Left hindlimb (tissue), 1 donor: ENCODE results near the gene CATSPERE.
A peak's percentile ranks its signal among the peaks of the same experiment; 100 is the strongest.
"Not testable (repeated sequence)": the region's sequence is repeated elsewhere in the genome, so short reads cannot be mapped to it uniquely, and the experiment has no call there.

Source experiments
- DNase-seq: peaks from one replicate; pipeline ENCODE4 v3.0.0-alpha.2; 2018

CATSPERE gene

DNA sequence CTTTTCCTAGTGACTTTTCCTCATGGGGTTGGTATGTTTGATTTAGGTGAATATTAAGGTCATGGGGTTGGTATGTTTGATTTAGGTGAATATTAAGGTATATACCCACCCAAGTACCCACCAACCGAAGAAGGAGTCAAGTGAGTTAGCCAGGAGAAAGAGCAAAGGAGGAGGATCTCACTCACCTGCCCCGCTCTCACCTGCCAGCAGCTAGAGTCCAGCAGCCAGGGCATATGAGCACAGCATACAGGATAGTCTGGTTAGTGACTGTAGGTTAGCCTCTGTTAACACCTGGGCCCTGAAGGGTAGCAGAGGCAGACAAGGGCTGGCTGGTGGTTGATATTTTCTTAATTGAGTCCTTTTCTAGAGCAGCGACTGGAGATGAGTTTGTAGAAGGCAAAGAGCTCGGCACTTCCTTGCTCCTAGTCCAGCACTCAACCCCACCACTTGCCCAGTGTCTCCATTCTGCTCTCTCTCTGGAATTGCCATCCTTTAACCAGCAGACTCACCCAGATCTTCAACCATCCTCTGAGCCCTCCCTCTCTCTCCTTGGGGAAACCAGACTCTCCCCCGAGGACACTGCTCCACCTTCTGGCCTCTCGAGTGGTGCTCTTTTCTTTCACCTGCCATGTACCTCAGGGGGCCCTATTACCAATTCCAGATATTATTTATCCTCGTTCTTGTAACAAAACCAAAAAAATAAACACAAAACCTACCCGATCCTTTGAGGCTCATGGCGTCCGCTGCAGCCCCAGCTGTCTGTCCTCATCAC, 175.6 kb downstream of the CATSPERE start:
- DNase-seq: no peak

DNA sequence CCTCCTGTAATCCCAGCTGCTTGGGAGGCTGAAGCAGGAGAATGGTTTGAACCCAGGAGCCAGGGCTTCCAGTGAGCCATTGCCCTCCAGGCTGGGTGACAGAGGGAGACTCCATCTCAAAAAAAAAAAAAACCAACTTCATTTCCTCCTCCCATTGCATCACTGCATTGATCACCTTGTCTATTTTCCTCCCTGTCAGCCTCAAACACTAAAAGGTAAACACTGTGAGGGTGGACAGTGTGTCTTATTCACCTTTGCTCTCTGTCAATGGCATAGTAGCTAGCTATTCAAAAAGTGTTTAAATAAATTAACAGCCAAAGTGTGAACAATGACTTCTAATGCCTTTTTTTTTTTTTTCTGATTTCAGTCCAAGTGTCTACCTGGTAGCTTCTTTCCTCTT, 178.5 kb downstream of the CATSPERE start:
- no peak for DNase-seq

DNA sequence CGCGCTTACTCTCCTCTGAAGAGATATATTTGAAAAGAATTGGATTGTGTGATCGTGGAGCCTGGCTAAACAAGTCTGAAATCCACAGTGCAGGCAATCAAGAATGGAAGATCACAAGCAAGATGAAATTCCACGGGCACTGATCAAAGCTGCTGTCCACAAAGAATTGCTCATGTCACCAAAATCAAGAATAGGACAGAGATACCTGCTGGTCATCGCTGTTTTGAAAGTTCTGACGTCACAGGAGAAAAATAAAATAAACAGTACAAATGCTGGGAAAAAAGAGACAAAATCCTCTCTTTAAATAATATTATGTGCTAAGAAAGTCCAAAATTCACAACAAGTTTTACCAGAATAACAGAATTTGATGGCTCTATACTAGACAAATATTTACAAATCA, 179.8 kb downstream of the CATSPERE start:
- DNase-seq: no peak

DNA sequence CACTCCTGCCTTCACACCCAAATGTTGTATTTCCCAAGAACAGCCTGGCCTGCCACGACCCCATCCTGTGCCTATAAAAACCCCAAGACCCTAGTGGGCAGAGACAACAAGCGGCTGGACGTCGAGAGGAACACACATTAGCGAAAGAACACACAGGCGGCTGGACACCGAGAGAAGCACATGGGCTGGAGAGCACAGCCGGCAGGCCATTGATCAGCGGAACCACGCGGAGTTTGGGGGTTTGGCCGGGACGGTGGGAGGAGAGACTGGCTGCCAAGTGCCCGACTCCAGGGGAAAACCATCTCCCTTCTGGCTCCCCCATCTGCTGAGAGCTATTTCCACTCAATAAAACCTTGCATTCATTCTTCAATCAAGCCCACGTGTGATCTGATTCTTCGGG, 181.5 kb downstream of the CATSPERE start:
- DNase-seq: no peak

DNA sequence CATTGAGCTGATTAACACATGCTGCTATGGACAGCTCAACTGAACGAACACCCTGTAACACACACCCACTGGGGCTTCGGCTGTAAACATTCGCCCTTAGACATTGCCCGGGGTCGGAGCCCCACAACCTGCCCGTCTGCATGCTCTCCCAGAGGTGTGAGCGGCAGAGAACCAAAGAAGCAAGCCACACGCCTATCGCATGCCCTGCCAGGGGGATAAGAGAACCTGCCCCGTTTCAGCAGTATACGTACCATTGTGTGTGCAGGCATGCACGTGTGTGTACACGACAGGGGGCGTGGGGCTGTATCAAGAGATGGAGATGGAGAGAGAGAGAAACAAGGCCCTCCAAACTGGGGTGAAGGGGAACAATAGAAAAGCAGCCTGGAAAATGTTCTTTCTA, 181.9 kb downstream of the CATSPERE start:
- DNase-seq: no peak

DNA sequence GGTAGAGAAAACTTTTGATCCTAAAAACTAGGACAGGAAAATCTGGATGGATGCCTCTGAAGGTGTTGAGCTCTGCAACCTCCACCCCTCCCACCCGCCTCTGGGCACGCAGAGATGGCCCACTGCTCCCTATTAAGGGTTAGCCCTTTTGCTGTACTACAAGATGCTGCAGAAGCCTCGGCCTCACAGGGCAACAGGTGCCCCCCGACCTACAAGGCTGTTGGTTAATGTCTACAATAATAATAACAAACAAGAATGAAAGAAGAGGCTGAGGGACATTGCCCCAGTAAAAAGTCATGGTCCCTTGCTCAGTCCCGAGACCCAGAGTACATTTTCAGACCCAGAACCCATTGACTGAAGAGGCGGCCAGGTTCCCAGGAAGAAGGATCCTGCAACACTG, 184.3 kb downstream of the CATSPERE start:
- no peak for DNase-seq

DNA sequence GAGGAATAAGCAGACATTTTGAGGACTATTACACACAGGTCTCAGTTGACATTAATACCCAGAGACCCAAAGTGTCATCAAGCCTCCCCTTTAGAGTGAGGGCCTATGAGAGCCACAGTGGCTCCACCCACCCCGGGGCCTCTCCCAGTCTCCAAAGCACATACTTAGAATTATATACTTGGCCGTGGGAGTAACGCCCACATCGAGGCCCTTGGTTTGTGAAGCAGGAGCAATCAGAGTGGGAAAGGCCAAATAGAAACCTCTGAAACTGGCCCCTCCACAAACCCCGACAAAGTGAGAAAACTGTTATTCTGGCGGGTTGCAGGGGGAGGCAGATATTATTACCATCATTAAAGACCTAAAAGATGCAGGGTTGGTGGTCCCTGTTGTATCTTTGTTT, 184.8 kb downstream of the CATSPERE start:
- no peak for DNase-seq

DNA sequence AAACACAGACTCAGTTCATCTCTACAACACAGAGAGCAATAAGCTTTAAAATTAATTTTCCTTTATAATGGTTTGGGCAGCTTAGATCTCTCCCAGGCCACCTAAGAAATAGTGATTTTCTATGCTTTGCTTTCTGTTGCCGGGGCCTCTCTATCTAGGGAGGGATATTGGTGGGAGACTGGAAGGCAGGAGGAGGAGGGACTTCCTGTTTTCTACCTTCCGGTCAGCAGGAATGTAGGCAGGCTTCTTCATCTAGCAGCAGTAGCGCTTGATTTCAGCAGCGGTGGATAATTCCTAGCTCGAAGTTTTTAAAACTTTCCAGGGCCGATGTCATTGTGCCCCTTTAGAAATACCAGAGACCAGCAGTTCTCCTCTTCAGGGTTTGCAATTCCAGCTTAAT, 186.7 kb downstream of the CATSPERE start:
- DNase-seq: no peak

DNA sequence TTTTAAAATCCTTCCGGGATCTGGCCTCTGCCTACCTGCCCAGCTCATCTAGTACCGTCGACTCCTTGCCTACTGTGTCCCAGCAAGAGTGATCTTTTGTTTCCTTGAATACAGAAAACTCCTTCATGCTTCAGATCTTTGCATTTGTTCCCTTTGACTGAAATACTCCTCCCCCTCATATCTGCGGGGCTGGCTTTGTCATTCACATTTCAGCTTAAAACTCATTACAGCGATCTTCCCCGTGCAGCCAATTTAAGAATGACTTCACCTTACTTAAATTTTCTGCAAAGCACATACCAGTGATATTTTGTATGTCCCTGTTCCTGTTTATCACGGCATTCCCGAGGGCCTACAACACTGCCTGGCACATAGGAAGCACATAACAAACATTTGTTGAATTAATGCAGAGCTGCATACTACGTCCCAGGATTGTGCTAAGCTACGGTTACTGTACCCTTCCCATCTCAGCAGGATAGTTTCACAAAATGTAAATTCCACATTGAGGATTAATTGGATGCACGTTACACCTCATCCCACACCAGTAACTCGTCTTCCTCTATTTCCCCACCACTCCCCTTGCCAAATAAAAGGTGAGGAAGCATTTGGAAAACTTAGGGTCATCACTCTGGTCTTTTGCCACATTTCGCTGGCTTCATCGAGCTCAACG, 191.0 kb downstream of the CATSPERE start:
- DNase-seq: no peak

DNA sequence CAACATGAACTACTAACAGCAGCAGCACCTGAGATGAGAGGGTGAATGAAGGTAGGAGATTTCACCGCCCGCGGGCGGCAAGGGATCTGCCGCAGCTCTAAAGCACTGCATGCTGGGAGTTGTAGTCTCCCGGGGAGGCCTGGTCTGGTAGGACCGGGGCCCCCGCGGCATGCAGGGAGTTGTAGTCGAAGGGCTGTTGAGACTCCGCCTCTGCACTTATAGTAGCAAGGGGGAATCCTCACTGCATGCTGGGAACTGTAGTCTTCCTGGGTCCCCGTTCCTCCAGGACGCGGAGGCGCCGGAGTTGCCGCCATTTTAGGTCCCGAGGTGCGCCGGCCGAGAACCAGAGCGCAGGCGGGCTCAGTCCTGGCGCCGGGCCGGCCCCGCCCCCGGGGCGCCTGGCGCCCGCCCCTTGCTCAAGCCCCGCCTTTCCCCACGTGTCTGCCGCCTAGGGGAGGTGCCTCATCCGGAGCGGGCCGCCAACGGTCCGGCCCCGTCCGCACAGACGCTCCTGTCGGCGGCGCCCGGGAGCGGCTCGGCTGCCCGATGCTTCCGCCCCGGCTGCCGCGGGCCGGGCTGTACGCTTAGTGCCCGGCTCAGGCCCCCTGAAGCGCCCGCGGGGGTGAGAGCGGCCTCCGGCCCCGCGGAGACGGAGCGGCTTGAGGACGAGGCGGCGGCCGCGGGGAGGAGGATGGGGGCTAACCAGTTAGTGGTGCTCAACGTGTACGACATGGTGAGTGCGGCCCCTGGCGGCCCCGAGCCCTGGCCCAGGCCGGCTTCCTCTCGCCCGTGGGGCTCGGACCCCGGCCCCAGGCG, 191.8 kb downstream of the CATSPERE start, which contains the start of gene DESI2:
Gene DESI2, plus strand, starts transcription at position 504 of the 816 bp plus-strand sequence. Its CDS starts 188 bp downstream, at position 692.
- DNase-seq: peak; percentile 99

DNA sequence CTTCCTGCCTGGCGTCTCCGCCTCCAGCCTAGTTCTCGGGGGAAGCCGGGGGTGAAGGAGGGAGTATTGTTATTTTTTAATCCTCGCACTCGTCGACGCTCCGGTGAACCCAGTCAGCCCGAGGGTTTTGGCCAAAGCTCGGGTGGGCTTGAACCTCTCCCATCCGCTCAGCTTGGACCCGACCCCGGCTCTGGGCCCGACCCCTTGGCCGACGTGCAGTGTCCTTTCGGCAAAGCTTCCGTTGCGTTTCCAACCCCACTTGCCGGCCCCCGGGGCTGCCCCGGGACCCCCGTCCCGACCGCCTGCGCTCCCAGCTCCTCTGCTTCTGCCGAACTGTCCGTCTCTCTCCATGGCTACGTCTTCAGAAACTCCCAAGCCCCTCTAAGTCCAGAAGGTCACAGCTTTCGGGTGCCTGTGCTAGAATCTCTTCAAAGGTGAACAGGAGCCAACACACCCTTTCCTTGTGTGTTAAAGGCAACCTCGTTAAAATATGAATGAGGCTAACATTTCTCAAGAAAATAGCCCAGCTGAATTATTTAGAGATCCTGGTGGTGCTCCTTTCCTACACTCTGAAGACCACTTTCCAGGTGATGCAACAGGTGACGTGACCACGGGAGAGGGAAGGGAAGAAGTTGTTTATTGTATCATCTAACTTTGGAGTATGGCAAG, 192.5 kb downstream of the CATSPERE start:
- DNase-seq: peak; percentile 34

DNA sequence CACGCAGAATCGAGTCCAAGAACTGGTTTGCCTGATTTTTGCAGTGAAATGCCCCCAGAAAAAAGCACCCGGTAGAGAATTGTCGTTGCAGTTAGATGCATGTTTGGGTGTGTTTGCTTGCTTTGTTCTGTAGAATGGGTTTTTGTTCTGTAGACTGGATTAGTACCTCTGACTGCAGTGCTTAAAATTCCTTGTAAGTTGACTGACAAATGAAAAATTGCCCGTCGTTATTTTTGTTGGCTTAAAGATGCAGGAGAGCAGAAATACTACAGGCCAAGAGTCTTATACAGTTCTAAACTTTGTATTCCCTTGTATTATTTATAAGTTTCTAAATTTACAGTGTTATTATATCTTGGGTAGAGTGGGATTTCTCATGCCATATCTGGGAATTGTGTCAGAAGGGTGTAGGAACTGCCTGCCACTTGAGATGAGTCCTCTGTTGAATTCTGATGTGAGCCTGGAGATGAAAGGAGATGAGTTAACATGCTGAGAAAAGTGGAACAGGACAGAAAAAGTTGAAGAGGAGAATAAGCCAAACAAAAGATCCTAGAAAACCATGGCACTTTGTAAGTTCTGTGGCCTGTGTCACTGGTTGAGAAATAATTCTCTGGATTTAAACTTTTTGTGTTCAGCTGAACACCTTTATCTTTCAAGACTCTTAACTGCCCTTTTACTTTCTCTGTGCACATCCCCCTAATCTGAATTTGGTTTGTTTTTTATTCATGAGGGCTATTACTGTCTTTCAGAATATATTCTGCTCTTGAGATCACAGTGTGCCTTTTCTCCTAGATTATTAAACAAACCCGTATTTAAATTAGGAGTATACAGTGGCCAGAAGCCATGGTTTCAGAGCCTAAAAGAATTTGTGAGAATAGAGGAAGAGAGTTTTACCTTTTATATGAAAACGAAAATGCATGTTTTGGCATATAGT, 193.3 kb downstream of the CATSPERE start:
- no peak for DNase-seq

DNA sequence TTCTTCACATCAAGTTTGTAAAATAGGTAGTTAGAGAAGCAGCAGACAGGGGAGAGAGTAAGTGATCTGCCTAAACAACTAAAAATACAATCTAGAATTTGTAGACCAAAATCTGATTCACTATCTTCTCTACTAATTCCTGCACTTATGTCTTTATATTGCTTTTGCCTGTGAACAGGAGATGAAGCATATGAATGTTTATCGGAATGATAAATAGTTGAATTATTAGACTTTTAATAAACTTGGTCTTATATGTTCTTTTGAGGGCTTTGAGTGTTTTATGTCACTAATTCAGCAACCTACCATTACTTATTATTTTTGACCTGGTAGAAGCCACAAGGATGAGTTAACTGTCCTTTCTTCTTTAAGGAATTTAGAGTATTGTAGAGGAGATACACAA, 194.1 kb downstream of the CATSPERE start:
- DNase-seq: no peak

DNA sequence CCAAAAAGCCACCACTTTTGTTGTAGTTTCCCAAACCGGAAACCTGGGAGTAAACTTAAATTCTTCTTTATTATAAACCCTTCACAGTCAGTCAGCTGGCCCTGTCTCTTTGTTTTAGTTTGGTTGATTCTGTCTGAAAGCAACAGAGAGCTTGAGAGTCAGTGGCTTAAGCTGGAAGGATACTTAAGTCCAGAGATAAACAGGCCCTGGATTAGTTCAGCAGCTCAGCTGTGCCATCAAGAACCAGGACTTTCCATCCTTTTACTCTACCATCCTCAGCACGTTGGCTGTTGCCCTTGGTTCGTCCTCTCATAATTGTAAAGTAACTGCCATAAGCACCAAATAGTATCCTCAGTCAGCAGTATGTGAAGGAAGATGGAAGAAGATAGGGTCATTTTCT, 196.3 kb downstream of the CATSPERE start:
- DNase-seq: no peak

DNA sequence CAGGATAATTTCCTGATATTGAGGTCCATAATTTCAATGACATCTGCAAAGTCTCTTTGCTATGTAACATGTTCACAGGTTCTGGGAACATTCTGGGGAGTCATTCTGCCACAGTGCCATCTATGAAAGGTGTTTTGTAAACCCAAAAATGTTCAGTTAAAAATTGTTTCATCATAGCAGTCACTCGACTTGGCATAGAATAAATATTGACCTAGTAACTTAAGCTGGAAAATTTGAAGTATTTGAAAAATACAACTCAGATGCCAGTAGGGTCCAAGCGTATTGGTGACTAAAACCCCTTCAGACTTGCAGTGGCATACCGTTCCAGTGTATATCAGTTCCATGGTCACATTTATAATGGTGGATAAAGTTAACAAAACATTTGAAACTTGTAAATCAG, 198.6 kb downstream of the CATSPERE start:
- no peak for DNase-seq

DNA sequence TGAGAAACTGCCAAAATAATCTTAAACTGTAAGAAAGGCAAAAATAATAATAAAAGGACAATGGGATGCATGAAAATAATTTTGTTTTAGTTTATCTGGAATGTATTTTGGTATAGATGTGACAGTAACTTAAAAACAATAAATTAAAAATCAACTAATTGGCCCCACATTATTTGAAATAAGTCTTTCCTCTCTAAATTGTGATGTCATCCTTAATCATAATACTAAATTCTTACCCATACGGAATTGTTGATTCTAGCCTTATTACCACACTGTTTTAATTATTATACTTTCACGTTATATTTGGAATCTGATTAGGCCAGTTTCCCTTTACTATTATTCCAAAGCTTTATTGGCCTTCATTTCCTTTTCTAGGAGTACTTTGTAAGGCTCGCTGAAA, 199.5 kb downstream of the CATSPERE start:
- DNase-seq: no peak

DNA sequence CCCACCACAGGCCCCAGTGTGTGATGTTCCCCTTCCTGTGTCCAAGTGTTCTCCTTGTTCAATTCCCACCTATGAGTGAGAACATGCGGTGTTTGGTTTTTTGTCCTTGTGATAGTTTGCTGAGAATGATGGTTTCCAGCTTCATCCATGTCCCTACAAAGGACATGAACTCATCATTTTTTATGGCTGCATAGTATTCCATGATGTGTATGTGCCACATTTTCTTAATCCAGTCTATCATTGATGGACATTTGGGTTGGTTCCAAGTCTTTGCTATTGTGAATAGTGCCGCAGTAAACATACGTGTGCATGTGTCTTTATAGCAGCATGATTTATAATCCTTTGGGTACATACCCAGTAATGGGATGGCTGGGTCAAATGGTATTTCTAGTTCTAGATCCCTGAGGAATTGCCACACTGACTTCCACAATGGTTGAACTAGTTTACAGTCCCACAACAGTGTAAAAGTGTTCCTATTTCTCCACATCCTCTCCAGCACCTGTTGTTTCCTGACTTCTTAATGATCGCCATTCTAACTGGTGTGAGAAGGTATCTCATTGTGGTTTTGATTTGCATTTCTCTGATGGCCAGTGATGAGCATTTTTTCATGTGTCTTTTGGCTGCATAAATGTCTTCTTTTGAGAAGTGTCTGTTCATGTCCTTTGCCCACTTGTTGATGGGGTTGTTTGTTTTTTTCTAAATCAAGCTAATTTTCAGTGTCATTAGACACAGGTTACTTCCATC, 200.7 kb downstream of the CATSPERE start:
- not testable (repeated sequence) for DNase-seq

DNA sequence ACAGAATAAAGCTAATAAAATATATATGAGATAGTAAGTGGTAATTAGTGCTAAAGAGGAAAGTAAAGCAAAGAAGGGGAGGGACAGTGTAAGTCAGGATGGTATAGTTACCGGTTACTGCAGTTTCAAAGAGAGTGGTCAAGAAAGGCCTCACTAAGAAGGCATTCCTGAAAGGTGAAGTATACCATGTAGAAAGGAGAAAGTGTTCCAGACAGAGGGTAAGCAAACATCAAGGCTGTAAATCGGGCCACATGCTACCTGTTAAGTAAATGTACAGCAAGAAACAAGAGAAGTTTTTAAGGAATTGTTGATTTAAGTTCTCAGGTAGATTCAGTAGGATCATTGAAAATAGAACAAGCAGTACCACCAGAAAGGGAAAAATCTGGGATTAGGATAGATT, 201.5 kb downstream of the CATSPERE start:
- no peak for DNase-seq

DNA sequence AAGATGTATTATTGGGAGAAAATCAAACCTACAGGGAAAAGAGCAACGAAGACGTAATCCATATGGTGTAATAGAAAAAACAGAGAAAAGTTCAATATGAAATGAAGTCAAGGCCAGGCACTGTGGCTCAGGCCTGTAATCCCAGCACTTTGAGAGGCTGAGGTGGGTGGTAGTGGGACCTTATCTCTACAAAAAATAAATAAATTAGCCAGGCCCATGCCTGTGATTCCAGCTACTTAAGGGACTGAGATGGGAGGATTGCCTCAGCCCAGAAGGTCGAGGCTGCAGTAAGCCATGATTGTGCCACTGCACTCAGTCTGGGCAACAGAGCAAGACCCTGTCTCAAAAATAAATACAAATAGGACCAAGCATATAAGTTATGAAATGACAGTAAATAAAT, 203.3 kb downstream of the CATSPERE start:
- no peak for DNase-seq

DNA sequence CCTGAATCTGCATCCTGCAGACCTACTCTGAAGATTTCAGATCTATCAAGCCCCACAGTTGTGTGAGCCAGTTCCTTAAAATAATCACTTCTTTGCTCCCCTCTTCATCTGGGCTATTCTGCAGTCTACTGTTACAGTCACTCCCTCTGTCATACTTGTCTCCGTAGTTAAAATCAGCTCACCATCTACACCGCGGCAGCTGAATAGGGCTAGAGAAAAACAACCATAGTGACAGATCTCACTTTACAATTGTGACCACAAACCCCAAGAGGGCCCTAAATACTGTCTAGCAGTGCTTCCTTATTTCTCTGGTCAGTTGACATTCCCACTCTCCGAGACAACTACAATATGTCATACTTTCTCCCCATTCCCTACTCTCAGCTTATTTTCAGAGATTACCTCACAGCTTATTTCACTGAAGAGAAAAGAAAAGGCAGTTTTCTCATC, 204.7 kb downstream of the CATSPERE start:
- peak; percentile 43 for DNase-seq
